ENCODE measurements around the gene CKS2. TPM values are rescaled to one million over a fixed set of nuclear protein-coding genes. Genes with fewer than 3 reads are reported as not detected.

The CKS2 gene
- total RNA-seq, 1 experiment from 2014 or later, result 260 TPM

- no peak overlapping the region for H3K4me2 ChIP-seq
- POLR2A ChIA-PET (ENCODE audit: unreplicated experiment), result interaction anchor here (0.7 kb wide), 1 partner anchor 1260 kb away, joined by 4 read pairs; no protein-coding TSS in a partner anchor
- H3K4me3 ChIP-seq, result no peak overlapping the region
- no peaks in the 10 kb centered on the region for H3K79me2 ChIP-seq (ENCODE audit: low read depth)
- no peaks in the 10 kb centered on the region for H3F3A ChIP-seq (ENCODE audit: insufficient read depth, low read depth)
- no peak for DNase-seq
- no peaks in the 10 kb centered on the region for H3K9me2 ChIP-seq (ENCODE audit: insufficient read depth)
- BruUV-seq (replicated peaks), result no TSS peak
- H3K27ac ChIP-seq, result no peak overlapping the region
- CTCF ChIA-PET, result no interaction called here
- intact Hi-C loops (cut with micrococcal nuclease; ENCODE audit: unreplicated experiment), result loop anchor here (5.0 kb wide), 1 partner anchor 255 kb away; no protein-coding TSS in a partner anchor
- H3K4me1 ChIP-seq (replicated peaks; ENCODE audit: insufficient read depth), result no peaks in the 10 kb centered on the region
- no peak for TF ChIP-seq EZH2 (IDR thresholded peaks at IDR 0.05; ENCODE audit: low read depth)
- no peak for TF ChIP-seq CTCF (conservative IDR thresholded peaks at IDR 0.05)
- H3K27me3 ChIP-seq (ENCODE audit: insufficient read depth, low read depth), result no peaks in the 10 kb centered on the region
- no peak overlapping the region for H2AFZ ChIP-seq
- H3K36me3 ChIP-seq (ENCODE audit: low read depth), result no peaks in the 10 kb centered on the region
- peaks cover 21% of the 10 kb centered on the region for H3K9me3 ChIP-seq (ENCODE audit: insufficient read depth, low read depth)
- H4K20me1 ChIP-seq (ENCODE audit: insufficient read depth), result no peaks in the 10 kb centered on the region
These were observed 34.0 kb upstream of the CKS2 start for GRCh38 chr9:89277043-89277442.

GRCh38 chr9:89277454-89277853 is 33.5 kb upstream of the CKS2 start:
- no peak overlapping the region for H3K4me2 ChIP-seq
- intact Hi-C loops (cut with micrococcal nuclease; ENCODE audit: unreplicated experiment), result loop anchor here (5.0 kb wide), 1 partner anchor 255 kb away; no protein-coding TSS in a partner anchor
- CTCF ChIA-PET, result no interaction called here
- no peaks in the 10 kb centered on the region for H3K9me2 ChIP-seq (ENCODE audit: insufficient read depth)
- no peak overlapping the region for H3K4me3 ChIP-seq
- H3K4me1 ChIP-seq (replicated peaks; ENCODE audit: insufficient read depth), result no peaks in the 10 kb centered on the region
- H3F3A ChIP-seq (ENCODE audit: insufficient read depth, low read depth), result no peaks in the 10 kb centered on the region
- H4K20me1 ChIP-seq (ENCODE audit: insufficient read depth), result no peaks in the 10 kb centered on the region
- H3K9me3 ChIP-seq (ENCODE audit: insufficient read depth, low read depth), result peaks cover 19% of the 10 kb centered on the region
- H3K79me2 ChIP-seq (ENCODE audit: low read depth), result no peaks in the 10 kb centered on the region
- no peak for DNase-seq
- no peaks in the 10 kb centered on the region for H3K36me3 ChIP-seq (ENCODE audit: low read depth)
- no peak overlapping the region for H3K27ac ChIP-seq
- BruUV-seq (replicated peaks), result no TSS peak
- H3K27me3 ChIP-seq (ENCODE audit: insufficient read depth, low read depth), result no peaks in the 10 kb centered on the region
- TF ChIP-seq EZH2 (IDR thresholded peaks at IDR 0.05; ENCODE audit: low read depth) (no peak), CTCF (conservative IDR thresholded peaks at IDR 0.05) (no peak)
- H2AFZ ChIP-seq, result no peak overlapping the region
- POLR2A ChIA-PET (ENCODE audit: unreplicated experiment), result interaction anchor here (0.7 kb wide), 1 partner anchor 1260 kb away, joined by 4 read pairs; no protein-coding TSS in a partner anchor

- H4K20me1 ChIP-seq (ENCODE audit: insufficient read depth), result no peaks in the 10 kb centered on the region
- no peak overlapping the region for H3K4me2 ChIP-seq
- ChIA-PET CTCF (interaction anchor here (0.6 to 1.0 kb wide), 8 partner anchors 9 to 723 kb away, joined by 3 to 6 read pairs (median 3); no protein-coding TSS in a partner anchor), POLR2A (ENCODE audit: unreplicated experiment) (interaction anchor here (0.8 kb wide), 1 partner anchor 210 kb away, joined by 14 read pairs; no protein-coding TSS in a partner anchor)
- no peaks in the 10 kb centered on the region for H3K36me3 ChIP-seq (ENCODE audit: low read depth)
- TF ChIP-seq CTCF (conservative IDR thresholded peaks at IDR 0.05) (no peak), EZH2 (IDR thresholded peaks at IDR 0.05; ENCODE audit: low read depth) (no peak)
- no peak overlapping the region for H3K4me3 ChIP-seq
- no peak overlapping the region for H2AFZ ChIP-seq
- no peaks in the 10 kb centered on the region for H3K27me3 ChIP-seq (ENCODE audit: insufficient read depth, low read depth)
- no peaks in the 10 kb centered on the region for H3K4me1 ChIP-seq (replicated peaks; ENCODE audit: insufficient read depth)
- peaks cover 8% of the 10 kb centered on the region for H3K9me3 ChIP-seq (ENCODE audit: insufficient read depth, low read depth)
- BruUV-seq (replicated peaks), result no TSS peak
- H3K9me2 ChIP-seq (ENCODE audit: insufficient read depth), result no peaks in the 10 kb centered on the region
- intact Hi-C loops (cut with micrococcal nuclease; ENCODE audit: unreplicated experiment), result loop anchor here (2.0 to 5.0 kb wide), 4 partner anchors 30 to 684 kb away; no protein-coding TSS in a partner anchor
- H3F3A ChIP-seq (ENCODE audit: insufficient read depth, low read depth), result no peaks in the 10 kb centered on the region
- no peak for DNase-seq
- no peak overlapping the region for H3K27ac ChIP-seq
- no peaks in the 10 kb centered on the region for H3K79me2 ChIP-seq (ENCODE audit: low read depth)
These were observed 32.4 kb upstream of the CKS2 start for GRCh38 chr9:89278551-89278950.
